SU-DHL-6 (cell line): ENCODE data around the gene LSS.
"Not testable (repeated sequence)": the region's sequence is repeated elsewhere in the genome, so short reads cannot be mapped to it uniquely, and the experiment has no call there.

Source experiments
- H2AFZ ChIP-seq: fragments of 200-600 bp; sonication (generic); 2 replicates; pipeline ENCODE4 v1.6.1; 2014; ENCODE audit warnings: low read depth, mild to moderate bottlenecking, moderate library complexity, mixed read lengths, antibody characterized with exemption, low read length; ENCODE audit not compliant: severe bottlenecking
- H3F3A ChIP-seq: fragments of 200-600 bp; shearing (Covaris generic); 2 replicates; pipeline ENCODE4 v1.6.0; 2016; ENCODE audit warnings: antibody characterized with exemption, mild to moderate bottlenecking; ENCODE audit not compliant: insufficient read depth
- H3K27ac ChIP-seq: fragments of 200-600 bp; sonication (generic); 2 replicates; pipeline ENCODE4 v1.5.1; 2016; ENCODE audit warnings: low read depth, mild to moderate bottlenecking, low read length, moderate library complexity, mixed read lengths
- H3K27me3 ChIP-seq: fragments of 200-600 bp; sonication (generic), shearing (Covaris generic); 2 replicates; pipeline ENCODE4 v1.6.0; 2014; ENCODE audit warnings: mild to moderate bottlenecking, low read length
- H3K36me3 ChIP-seq: fragments of 200-600 bp; sonication (generic); 2 replicates; pipeline ENCODE4 v1.6.1; 2014; ENCODE audit warnings: mild to moderate bottlenecking, low read length, mixed read lengths
- H3K4me2 ChIP-seq: fragments of 300-600, 200-600 bp; shearing (Covaris generic), sonication (generic); 2 replicates; pipeline ENCODE4 v1.6.0; 2014; ENCODE audit warnings: low read length, low read depth, mild to moderate bottlenecking; ENCODE audit not compliant: poor library complexity, severe bottlenecking
- H3K4me3 ChIP-seq: fragments of 200-600 bp; sonication (generic); 2 replicates; pipeline ENCODE4 v1.5.1; 2014; ENCODE audit warnings: antibody characterized with exemption, low read length, mild to moderate bottlenecking, mixed read lengths; ENCODE audit not compliant: insufficient read depth, poor library complexity, severe bottlenecking
- H3K79me2 ChIP-seq: fragments of 200-600 bp; sonication (generic); 2 replicates; pipeline ENCODE4 v1.6.1; 2014; ENCODE audit warnings: mild to moderate bottlenecking, low read length, moderate library complexity; ENCODE audit not compliant: insufficient read depth
- H3K9ac ChIP-seq: fragments of 200-600 bp; sonication (generic); 2 replicates; pipeline ENCODE4 v1.7.0; 2014; ENCODE audit warnings: mild to moderate bottlenecking, low read length
- H3K9me2 ChIP-seq: fragments of 200-600 bp; sonication (generic); replicated peaks from 2 replicates; pipeline ENCODE4 v1.6.1; 2014; ENCODE audit warnings: low read length; ENCODE audit not compliant: insufficient read depth
- H3K9me3 ChIP-seq: fragments of 200-600 bp; sonication (generic); 2 replicates; pipeline ENCODE4 v1.6.1; 2014; ENCODE audit warnings: low read length, mixed read lengths; ENCODE audit not compliant: insufficient read depth
- H4K20me1 ChIP-seq: fragments of 200-600 bp; sonication (generic); 2 replicates; pipeline ENCODE4 v1.6.1; 2014; ENCODE audit warnings: low read depth, mild to moderate bottlenecking, antibody characterized with exemption, low read length, moderate library complexity, mixed read lengths
- CTCF ChIP-seq: fragments of 200-600 bp; sonication (generic); IDR thresholded peaks from one replicate; pipeline ENCODE4 v1.5.1; 2017; ENCODE audit warnings: antibody characterized with exemption, mild to moderate bottlenecking, low read length, moderate library complexity; ENCODE audit not compliant: insufficient read depth, poor library complexity, severe bottlenecking
- EZH2phosphoT487 ChIP-seq: fragments of 200-600 bp; sonication (generic), shearing (Covaris generic); conservative IDR thresholded peaks from 2 replicates; pipeline ENCODE4 v1.6.1; 2018; ENCODE audit warnings: mild to moderate bottlenecking, antibody characterized with exemption, low read length, moderate library complexity, mixed read lengths

The LSS gene

GRCh38 chr21:46183910-46184624 lies 44.5 kb downstream of the LSS start, which contains the start of gene SPATC1L:
Gene SPATC1L (minus strand): TSS chr21:46184459. CDS start chr21:46182816, 1,643 bp downstream.
- no peaks in the 10 kb centered on the region for H3K36me3 ChIP-seq
- H3K9me2 ChIP-seq: no peaks in the 10 kb centered on the region
- H3K27me3 ChIP-seq: no peaks in the 10 kb centered on the region
- no peaks in the 10 kb centered on the region for H3K9me3 ChIP-seq
- H3K4me3 ChIP-seq: peak within 1 kb of the TSS; percentile 100
- H4K20me1 ChIP-seq: no peaks in the 10 kb centered on the region
- H3K9ac ChIP-seq: peak within 1 kb of the TSS; percentile 95
- TF ChIP-seq EZH2phosphoT487 (no peak), CTCF (no peak)
- H3K79me2 ChIP-seq: no peaks in the 10 kb centered on the region
- H2AFZ ChIP-seq: peak within 1 kb of the TSS; percentile 80
- peak within 1 kb of the TSS; percentile 73 for H3K27ac ChIP-seq
- peak within 1 kb of the TSS; percentile 94 for H3K4me2 ChIP-seq
- H3F3A ChIP-seq: peaks cover 13% of the 10 kb centered on the region; the same call in 1 of the 2 replicates

GRCh38 chr21:46183337-46183909 lies 45.2 kb downstream of the LSS start:
- Histone ChIP-seq H3K27ac (peak overlapping the region; percentile 73), H3F3A (peaks cover 13% of the 10 kb centered on the region; the same call in 1 of the 2 replicates), H3K9ac (peak overlapping the region; percentile 95), H3K4me3 (peak overlapping the region; percentile 100), H3K4me2 (peak overlapping the region; percentile 94)
- H2AFZ ChIP-seq, H3K36me3 ChIP-seq, H3K9me3 ChIP-seq, H4K20me1 ChIP-seq, H3K79me2 ChIP-seq, H3K27me3 ChIP-seq, H3K9me2 ChIP-seq: not testable (repeated sequence)

GRCh38 chr21:46182548-46183336 lies 45.8 kb downstream of the LSS start:
- no peak overlapping the region for H3K4me3 ChIP-seq
- no peaks in the 10 kb centered on the region for H3K27me3 ChIP-seq
- TF ChIP-seq CTCF: no peak
- TF ChIP-seq EZH2phosphoT487: no peak
- H2AFZ ChIP-seq: no peak overlapping the region
- peak overlapping the region; percentile 73 for H3K27ac ChIP-seq
- H3K9me2 ChIP-seq: no peaks in the 10 kb centered on the region
- H3K36me3 ChIP-seq: no peaks in the 10 kb centered on the region
- H4K20me1 ChIP-seq: no peaks in the 10 kb centered on the region
- no peaks in the 10 kb centered on the region for H3K9me3 ChIP-seq
- H3K79me2 ChIP-seq: no peaks in the 10 kb centered on the region
- no peak overlapping the region for H3K9ac ChIP-seq
- peak overlapping the region; percentile 23 for H3K4me2 ChIP-seq
- peaks cover 8% of the 10 kb centered on the region; the same call in 1 of the 2 replicates for H3F3A ChIP-seq
